H1 (cell line): Measurements from ENCODE around the gene FGD5. TPM values are rescaled to one million over a fixed set of nuclear protein-coding genes. Genes with fewer than 3 reads are reported as not detected.

Source experiments
- CTCF ChIA-PET: fragments of 300-600 bp; sonication (Branson Sonifier 250); formaldehyde crosslinking; loops from one replicate; lab custom pipeline; 2021; ENCODE audit not compliant: partially characterized antibody; lab: Charles Lee
- POLR2A ChIA-PET: fragments of 300-600 bp; sonication (Branson Sonifier 250); formaldehyde crosslinking; loops from one replicate; lab custom pipeline; 2021; ENCODE audit warnings: inconsistent platforms; ENCODE audit not compliant: partially characterized antibody; lab: Charles Lee
- DNase-seq, 2 experiments: peaks; one replicate each; pipeline versions ENCODE4 v3.0.0 to v3.0.0-alpha.2; 2010 to 2022; ENCODE audit warnings: low spot score in 2 of 2, low read depth in 1 of 2, mixed read lengths in 1 of 2
- FAIRE-seq: peaks from 2 replicates; lab custom pipeline; 2011; peaks lifted over from hg19 to GRCh38; lab: Jason Lieb, UNC
- H2AFZ ChIP-seq: 2 replicates; pipeline ENCODE4 v1.8.1; 2012; ENCODE audit warnings: low read length, inconsistent platforms
- H2AK5ac ChIP-seq: 2 replicates; pipeline ENCODE4 v1.6.1; 2013; ENCODE audit warnings: low read depth, low read length
- H2BK120ac ChIP-seq: replicated peaks from 2 replicates; pipeline ENCODE3; 2013; ENCODE audit warnings: low read depth, low read length, inconsistent platforms
- H2BK12ac ChIP-seq: 2 replicates; pipeline ENCODE4 v1.6.1; 2013; ENCODE audit warnings: low read depth, low read length
- H2BK15ac ChIP-seq: 2 replicates; pipeline ENCODE4 v1.6.1; 2013; ENCODE audit warnings: low read length
- H2BK20ac ChIP-seq: 2 replicates; pipeline ENCODE4 v1.6.1; 2013; ENCODE audit warnings: low read length
- H2BK5ac ChIP-seq: 2 replicates; pipeline ENCODE4 v1.6.1; 2013; ENCODE audit warnings: low read depth, low read length
- H3K14ac ChIP-seq: 2 replicates; pipeline ENCODE4 v1.6.1; 2013; ENCODE audit warnings: inconsistent platforms; ENCODE audit not compliant: insufficient read length
- H3K18ac ChIP-seq: 2 replicates; pipeline ENCODE4 v1.6.1; 2013; ENCODE audit warnings: low read length; ENCODE audit errors: extremely low read depth
- H3K23ac ChIP-seq: 2 replicates; pipeline ENCODE4 v1.6.1; 2013; ENCODE audit warnings: inconsistent platforms; ENCODE audit not compliant: insufficient read length
- H3K23me2 ChIP-seq: 2 replicates; pipeline ENCODE4 v1.6.1; 2013; ENCODE audit warnings: low read depth, low read length
- H3K27ac ChIP-seq: 2 replicates; pipeline ENCODE4 v1.6.1; 2011; ENCODE audit warnings: low read depth, low read length, inconsistent platforms
- H3K27me3 ChIP-seq, 4 experiments: replicated peaks in 1 of 4; 1 replicate in 1 of 4; 2 replicates in 3 of 4; pipeline versions ENCODE4 v1.6.1 to v1.8.1; 2011 to 2013; ENCODE audit warnings: low read length in 3 of 4, mild to moderate bottlenecking in 3 of 4, inconsistent platforms in 2 of 4, mixed read lengths in 2 of 4, moderate library complexity in 1 of 4; ENCODE audit not compliant: control insufficient read depth in 3 of 4, insufficient read depth in 3 of 4; ENCODE audit errors: extremely low read depth in 1 of 4
- H3K36me3 ChIP-seq, 4 experiments: 2 replicates each; pipeline versions ENCODE4 v1.6.1 to v1.8.1; 2011 to 2013; ENCODE audit warnings: mild to moderate bottlenecking in 4 of 4, low read length in 3 of 4, moderate library complexity in 2 of 4, control low read depth in 1 of 4, inconsistent platforms in 1 of 4; ENCODE audit not compliant: insufficient read depth in 4 of 4, control insufficient read depth in 2 of 4
- H3K4ac ChIP-seq: replicated peaks from 2 replicates; pipeline ENCODE3; 2013; ENCODE audit warnings: low read length, low read depth, mixed read lengths, inconsistent platforms; ENCODE audit not compliant: insufficient read length
- H3K4me1 ChIP-seq, 4 experiments: replicated peaks in 1 of 4; 1 replicate in 1 of 4; 2 replicates in 3 of 4; pipeline versions ENCODE4 v1.6.1 to v1.8.1; 2011 to 2013; ENCODE audit warnings: low read length in 3 of 4, inconsistent platforms in 2 of 4, mixed read lengths in 1 of 4; ENCODE audit not compliant: insufficient read depth in 4 of 4, control insufficient read depth in 3 of 4
- H3K4me2 ChIP-seq, 2 experiments: 2 replicates each; pipeline versions ENCODE4 v1.6.1 to v1.8.1; 2011 to 2013; ENCODE audit warnings: low read depth in 2 of 2, low read length in 2 of 2, control low read depth in 1 of 2, inconsistent platforms in 1 of 2, mild to moderate bottlenecking in 1 of 2; ENCODE audit not compliant: insufficient read depth in 1 of 2
- H3K4me3 ChIP-seq, 4 experiments: fragments of 200-600, 300-600 bp in 1 of 4; sonication (generic), shearing (Covaris generic), sonication (Bioruptor Twin) in 1 of 4; 2 replicates each; pipeline versions ENCODE4 v1.5.1 to v1.8.1; 2011 to 2016; ENCODE audit warnings: low read length in 4 of 4, low read depth in 3 of 4, control low read depth in 2 of 4, inconsistent platforms in 2 of 4, mild to moderate bottlenecking in 2 of 4, mixed read lengths in 1 of 4, moderate library complexity in 1 of 4; ENCODE audit not compliant: insufficient read depth in 2 of 4; ENCODE audit errors: extremely low read depth in 1 of 4
- H3K56ac ChIP-seq: replicated peaks from 2 replicates; pipeline ENCODE3; 2013; ENCODE audit warnings: low read depth, mild to moderate bottlenecking, mixed read lengths, low read length, inconsistent platforms; ENCODE audit not compliant: insufficient read length
- H3K79me1 ChIP-seq: 2 replicates; pipeline ENCODE4 v1.6.1; 2013; ENCODE audit warnings: low read depth, low read length, control low read depth
- H3K79me2 ChIP-seq, 2 experiments: 2 replicates each; pipeline versions ENCODE4 v1.6.1 to v1.8.1; 2012 to 2013; ENCODE audit warnings: low read length in 2 of 2, mild to moderate bottlenecking in 2 of 2, inconsistent platforms in 1 of 2; ENCODE audit not compliant: insufficient read depth in 2 of 2, control insufficient read depth in 1 of 2
- H3K9ac ChIP-seq, 4 experiments: replicated peaks in 1 of 4; 1 replicate in 1 of 4; 2 replicates in 3 of 4; pipeline versions ENCODE4 v1.6.1 to v1.8.1; 2011 to 2013; ENCODE audit warnings: low read depth in 3 of 4, low read length in 3 of 4, control low read depth in 2 of 4, mild to moderate bottlenecking in 2 of 4, moderate library complexity in 2 of 4, inconsistent platforms in 1 of 4; ENCODE audit errors: extremely low read depth in 1 of 4
- H3K9me3 ChIP-seq, 2 experiments: 2 replicates each; pipeline versions ENCODE4 v1.6.1 to v1.8.1; 2012 to 2013; ENCODE audit warnings: mild to moderate bottlenecking in 2 of 2, moderate library complexity in 2 of 2, control low read depth in 1 of 2, inconsistent platforms in 1 of 2, low read depth in 1 of 2, low read length in 1 of 2, mixed read lengths in 1 of 2; ENCODE audit not compliant: insufficient read depth in 2 of 2
- H4K20me1 ChIP-seq, 2 experiments: replicated peaks in 1 of 2; 2 replicates each; pipeline versions ENCODE3 to v1.8.1; 2011 to 2013; ENCODE audit warnings: inconsistent platforms in 2 of 2, low read length in 2 of 2, mild to moderate bottlenecking in 1 of 2; ENCODE audit not compliant: insufficient read depth in 2 of 2, control insufficient read depth in 1 of 2
- H4K5ac ChIP-seq: 2 replicates; pipeline ENCODE4 v1.6.1; 2013; ENCODE audit warnings: low read length, low read depth, mixed read lengths, inconsistent platforms; ENCODE audit not compliant: insufficient read length
- H4K8ac ChIP-seq: 2 replicates; pipeline ENCODE4 v1.8.0; 2013; ENCODE audit warnings: mild to moderate bottlenecking, moderate library complexity, low read length, inconsistent platforms; ENCODE audit not compliant: insufficient read depth; ENCODE audit errors: extremely low read depth
- H4K91ac ChIP-seq: replicated peaks from 2 replicates; pipeline ENCODE3; 2013; ENCODE audit warnings: low read length, mixed read lengths, inconsistent platforms; ENCODE audit not compliant: insufficient read length
- CREB1 ChIP-seq: IDR thresholded peaks from 2 replicates; pipeline ENCODE4 v1.6.1; 2012; ENCODE audit warnings: inconsistent platforms
- GTF2F1 ChIP-seq: IDR thresholded peaks from 2 replicates; pipeline ENCODE4 v1.6.1; 2012; ENCODE audit warnings: low read depth, low read length, improper control_type of control experiment, borderline replicate concordance
- KDM5A ChIP-seq: fragments of 200-600 bp; IDR thresholded peaks from 2 replicates; pipeline ENCODE4 v1.7.1; 2012; ENCODE audit warnings: mild to moderate bottlenecking, low read length, inconsistent platforms, mixed read lengths
- MAFK ChIP-seq: IDR thresholded peaks from 2 replicates; pipeline ENCODE4 v1.6.1; 2012; ENCODE audit warnings: low read depth, mild to moderate bottlenecking, improper control_type of control experiment, low read length
- SIN3A ChIP-seq, 2 experiments: IDR thresholded peaks in 1 of 2; conservative IDR thresholded peaks in 1 of 2; 2 replicates each; pipeline ENCODE4 v1.6.1; 2011 to 2012; ENCODE audit warnings: low read length in 2 of 2, improper control_type of control experiment in 1 of 2, low read depth in 1 of 2, mild to moderate bottlenecking in 1 of 2
- TAF7 ChIP-seq: optimal IDR thresholded peaks from 2 replicates; pipeline ENCODE3; 2011; ENCODE audit warnings: low read depth, mild to moderate bottlenecking, inconsistent platforms, low read length, moderate library complexity, borderline replicate concordance
- WGBS, 2 experiments: shearing (Covaris generic) in 1 of 2; methylation state at CpG; one replicate each; pipeline versions ENCODE4 v1.1.6 to v1.1.7; 2013 to 2015; ENCODE audit warnings: low lambda C conversion rate in 2 of 2, mixed read lengths in 2 of 2, inconsistent platforms in 1 of 2, low coverage in 1 of 2, missing lambda C conversion rate in 1 of 2; ENCODE audit not compliant: insufficient replicate concordance in 2 of 2, insufficient coverage in 1 of 2, insufficient read length in 1 of 2; ENCODE audit errors: extremely low coverage in 1 of 2, missing lambda C conversion rate in 1 of 2; 5-methylcytosine and 5-hydroxymethylcytosine counted together
- polyA plus RNA-seq, 7 experiments: library from polyadenylated mRNA; depleted of rRNA in 3 of 7; stranded (reverse) in 5 of 7; unstranded in 2 of 7; fragments of >200 nt in 5 of 7; fragments of 200-250 nt in 2 of 7; gene quantifications; 1 replicate in 5 of 7; 2 replicates in 1 of 7; 4 replicates in 1 of 7; pipeline versions ENCODE4 v1.2.1 to v1.2.3, GENCODE V29; 2011 to 2013; ENCODE audit warnings: missing spikeins in 2 of 7, mixed read lengths in 2 of 7
- total RNA-seq: library from RNA; stranded (reverse); fragmentation: NEBNext Ultra II Directional; extraction: Animal tissue kit (Norgen Biotek cat#: 25700); gene quantifications from 2 replicates; pipeline ENCODE4 v1.2.1, GENCODE V29; 2021
- TF ChIP-seq, protein P1 (sequence below), 3 experiments: IDR thresholded peaks; 1 replicate in 2 of 3; 2 replicates in 1 of 3; pipeline versions ENCODE4 v1.5.1 to v1.6.1; 2011; ENCODE audit warnings: low read length in 3 of 3, mild to moderate bottlenecking in 3 of 3, inconsistent platforms in 2 of 3, low read depth in 1 of 3, moderate library complexity in 1 of 3; ENCODE audit not compliant: insufficient read depth in 1 of 3; ENCODE audit errors: control extremely low read depth in 1 of 3
- TF ChIP-seq, protein P2 (sequence below): IDR thresholded peaks from 2 replicates; pipeline ENCODE4 v1.6.1; 2012; ENCODE audit warnings: inconsistent platforms

Gene FGD5
- total and polyA plus RNA-seq, 2 of the 8 experiments (the other 6 are each of a cell fraction or from before 2014, with no cell fraction given), result 4.7 to 14.3 TPM

DNA sequence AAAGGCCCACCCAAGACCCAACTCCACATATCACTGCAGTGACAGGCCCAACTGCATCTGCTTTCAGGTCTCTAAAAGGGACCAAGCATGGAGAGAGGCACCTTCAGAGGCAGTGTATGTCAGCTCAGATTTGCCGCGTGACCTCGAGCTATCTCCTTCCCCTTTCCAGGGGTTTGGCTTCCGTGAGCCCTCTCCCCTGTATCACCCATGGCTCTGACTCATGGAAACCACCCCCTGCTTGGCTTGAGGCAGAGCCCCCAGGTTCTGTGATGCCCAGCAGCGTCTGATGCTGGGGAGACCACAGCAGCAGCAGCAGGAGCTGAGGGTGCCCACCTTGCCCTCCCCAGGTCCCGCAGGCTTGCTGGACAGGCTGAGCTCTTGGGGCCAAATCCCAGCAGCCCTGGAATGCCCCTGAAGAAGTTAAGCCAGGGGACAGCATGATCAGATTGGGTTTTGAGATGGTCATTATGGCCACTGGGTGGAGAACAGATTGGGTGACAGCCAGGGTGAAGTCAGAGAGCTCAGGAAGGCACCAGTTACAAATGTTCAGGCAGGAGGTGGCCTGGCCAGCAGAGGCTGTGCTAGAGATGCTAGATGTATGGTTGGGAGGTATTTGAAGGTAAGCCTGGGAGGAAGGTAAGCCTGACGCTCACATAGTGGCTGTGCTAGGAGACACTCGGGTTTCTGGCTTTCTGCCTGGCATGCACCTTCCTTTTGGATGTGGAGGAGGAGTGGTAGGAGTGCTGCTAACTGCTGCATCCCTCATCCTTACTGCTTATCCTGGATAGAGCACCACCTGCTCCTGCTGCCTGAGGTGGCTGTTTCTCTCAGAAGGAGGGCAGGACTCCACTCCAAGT lies 42.9 kb downstream of the FGD5 start:
- Histone ChIP-seq H3K18ac (no peak overlapping the region), H2AK5ac (peak overlapping the region; percentile 44; the same call in 1 of the 2 replicates), H3K4me3 (no peak overlapping the region), H3K14ac (no peak overlapping the region), H2BK15ac (peak overlapping the region; percentile 67; the same call in 1 of the 2 replicates), H2BK12ac (no peak overlapping the region), H4K8ac (no peak overlapping the region), H3K9ac (peak overlapping the region in 1 of 4 experiments; percentile 4; a peak in 2 of 7 replicates), H2BK120ac (no peak overlapping the region), H3K79me2 (no peaks in the 10 kb centered on the region), H2BK5ac (no peak overlapping the region; the same call in 1 of the 2 replicates), H3K23me2 (no peaks in the 10 kb centered on the region; the same call in 1 of the 2 replicates), H3K9me3 (no peaks in the 10 kb centered on the region), H3K36me3 (no peaks in the 10 kb centered on the region), H3K4me1 (peaks cover 4 to 16% (median 13%) of the 10 kb centered on the region in 4 experiments), H3K23ac (no peak overlapping the region), H4K5ac (no peak overlapping the region), H2BK20ac (no peak overlapping the region), H3K79me1 (no peaks in the 10 kb centered on the region), H4K20me1 (no peaks in the 10 kb centered on the region), H4K91ac (no peak overlapping the region), H2AFZ (no peak overlapping the region), H3K4ac (no peak overlapping the region), H3K56ac (no peak overlapping the region), H3K27ac (no peak overlapping the region), H3K4me2 (no peak overlapping the region), H3K27me3 (no peaks in the 10 kb centered on the region)
- DNase-seq (no peak), FAIRE-seq (no peak)
- no peak for TF ChIP-seq SIN3A (conservative IDR thresholded peaks at IDR 0.05 in 1 of 2, IDR thresholded peaks at IDR 0.05 in 1 of 2; ENCODE audit: low read depth in 1 of 2, low read length in 2 of 2)
- TF ChIP-seq, protein P1, sequence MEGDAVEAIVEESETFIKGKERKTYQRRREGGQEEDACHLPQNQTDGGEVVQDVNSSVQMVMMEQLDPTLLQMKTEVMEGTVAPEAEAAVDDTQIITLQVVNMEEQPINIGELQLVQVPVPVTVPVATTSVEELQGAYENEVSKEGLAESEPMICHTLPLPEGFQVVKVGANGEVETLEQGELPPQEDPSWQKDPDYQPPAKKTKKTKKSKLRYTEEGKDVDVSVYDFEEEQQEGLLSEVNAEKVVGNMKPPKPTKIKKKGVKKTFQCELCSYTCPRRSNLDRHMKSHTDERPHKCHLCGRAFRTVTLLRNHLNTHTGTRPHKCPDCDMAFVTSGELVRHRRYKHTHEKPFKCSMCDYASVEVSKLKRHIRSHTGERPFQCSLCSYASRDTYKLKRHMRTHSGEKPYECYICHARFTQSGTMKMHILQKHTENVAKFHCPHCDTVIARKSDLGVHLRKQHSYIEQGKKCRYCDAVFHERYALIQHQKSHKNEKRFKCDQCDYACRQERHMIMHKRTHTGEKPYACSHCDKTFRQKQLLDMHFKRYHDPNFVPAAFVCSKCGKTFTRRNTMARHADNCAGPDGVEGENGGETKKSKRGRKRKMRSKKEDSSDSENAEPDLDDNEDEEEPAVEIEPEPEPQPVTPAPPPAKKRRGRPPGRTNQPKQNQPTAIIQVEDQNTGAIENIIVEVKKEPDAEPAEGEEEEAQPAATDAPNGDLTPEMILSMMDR (IDR thresholded peaks at IDR 0.05; ENCODE audit: control extremely low read depth in 1 of 3, insufficient read depth in 1 of 3, low read depth in 1 of 3, low read length in 3 of 3), result 0 out of 4 replicates have a peak, but pooled peaks of 1 of the 3 experiments have one; percentile 9
- no peak for TF ChIP-seq GTF2F1
- TF ChIP-seq CREB1, result no peak
- no peak for TF ChIP-seq KDM5A
- no peak for TF ChIP-seq MAFK
- TF ChIP-seq, protein P2, sequence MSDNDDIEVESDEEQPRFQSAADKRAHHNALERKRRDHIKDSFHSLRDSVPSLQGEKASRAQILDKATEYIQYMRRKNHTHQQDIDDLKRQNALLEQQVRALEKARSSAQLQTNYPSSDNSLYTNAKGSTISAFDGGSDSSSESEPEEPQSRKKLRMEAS, result no peak
- TF ChIP-seq TAF7, result no peak
- ChIA-PET CTCF (interaction anchor here (0.7 to 4.9 kb wide), 25 partner anchors 9 to 227 kb away, joined by 3 to 54 read pairs (median 5); no protein-coding TSS in a partner anchor), POLR2A (interaction anchor here (0.8 to 1.6 kb wide), 5 partner anchors 9 to 51 kb away, joined by 3 to 4 read pairs (median 3); no protein-coding TSS in a partner anchor)
- 89% methylated on average over 8 of the region's 8 CpGs; no CpG with 5 or more reads in 1 of the 2 experiments for WGBS, 2 experiments
